Measurements from ENCODE around the gene XK.

GRCh38 chrX:37763400-37763799, 77.8 kb downstream of the XK start:
- TF ChIP-seq, protein P1, sequence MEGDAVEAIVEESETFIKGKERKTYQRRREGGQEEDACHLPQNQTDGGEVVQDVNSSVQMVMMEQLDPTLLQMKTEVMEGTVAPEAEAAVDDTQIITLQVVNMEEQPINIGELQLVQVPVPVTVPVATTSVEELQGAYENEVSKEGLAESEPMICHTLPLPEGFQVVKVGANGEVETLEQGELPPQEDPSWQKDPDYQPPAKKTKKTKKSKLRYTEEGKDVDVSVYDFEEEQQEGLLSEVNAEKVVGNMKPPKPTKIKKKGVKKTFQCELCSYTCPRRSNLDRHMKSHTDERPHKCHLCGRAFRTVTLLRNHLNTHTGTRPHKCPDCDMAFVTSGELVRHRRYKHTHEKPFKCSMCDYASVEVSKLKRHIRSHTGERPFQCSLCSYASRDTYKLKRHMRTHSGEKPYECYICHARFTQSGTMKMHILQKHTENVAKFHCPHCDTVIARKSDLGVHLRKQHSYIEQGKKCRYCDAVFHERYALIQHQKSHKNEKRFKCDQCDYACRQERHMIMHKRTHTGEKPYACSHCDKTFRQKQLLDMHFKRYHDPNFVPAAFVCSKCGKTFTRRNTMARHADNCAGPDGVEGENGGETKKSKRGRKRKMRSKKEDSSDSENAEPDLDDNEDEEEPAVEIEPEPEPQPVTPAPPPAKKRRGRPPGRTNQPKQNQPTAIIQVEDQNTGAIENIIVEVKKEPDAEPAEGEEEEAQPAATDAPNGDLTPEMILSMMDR (conservative IDR thresholded peaks at IDR 0.05; ENCODE audit: low read depth, low read length): no peak
- TF ChIP-seq, protein P2, sequence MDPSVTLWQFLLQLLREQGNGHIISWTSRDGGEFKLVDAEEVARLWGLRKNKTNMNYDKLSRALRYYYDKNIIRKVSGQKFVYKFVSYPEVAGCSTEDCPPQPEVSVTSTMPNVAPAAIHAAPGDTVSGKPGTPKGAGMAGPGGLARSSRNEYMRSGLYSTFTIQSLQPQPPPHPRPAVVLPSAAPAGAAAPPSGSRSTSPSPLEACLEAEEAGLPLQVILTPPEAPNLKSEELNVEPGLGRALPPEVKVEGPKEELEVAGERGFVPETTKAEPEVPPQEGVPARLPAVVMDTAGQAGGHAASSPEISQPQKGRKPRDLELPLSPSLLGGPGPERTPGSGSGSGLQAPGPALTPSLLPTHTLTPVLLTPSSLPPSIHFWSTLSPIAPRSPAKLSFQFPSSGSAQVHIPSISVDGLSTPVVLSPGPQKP (IDR thresholded peaks at IDR 0.05; ENCODE audit: borderline replicate concordance, low read depth, low read length): no peak
- TF ChIP-seq RCOR1 (IDR thresholded peaks at IDR 0.05; ENCODE audit: insufficient replicate concordance, low read length) (no peak), CHD1 (IDR thresholded peaks at IDR 0.05; ENCODE audit: low read depth, low read length) (no peak), FOS (IDR thresholded peaks at IDR 0.05; ENCODE audit: low read depth, low read length) (no peak), POLR2A (IDR thresholded peaks at IDR 0.05; ENCODE audit: low read depth, low read length) (no peak), RAD21 (IDR thresholded peaks at IDR 0.05; ENCODE audit: low read length) (no peak), SMC3 (IDR thresholded peaks at IDR 0.05; ENCODE audit: low read depth, low read length) (no peak)
- TF ChIP-seq, protein P3, sequence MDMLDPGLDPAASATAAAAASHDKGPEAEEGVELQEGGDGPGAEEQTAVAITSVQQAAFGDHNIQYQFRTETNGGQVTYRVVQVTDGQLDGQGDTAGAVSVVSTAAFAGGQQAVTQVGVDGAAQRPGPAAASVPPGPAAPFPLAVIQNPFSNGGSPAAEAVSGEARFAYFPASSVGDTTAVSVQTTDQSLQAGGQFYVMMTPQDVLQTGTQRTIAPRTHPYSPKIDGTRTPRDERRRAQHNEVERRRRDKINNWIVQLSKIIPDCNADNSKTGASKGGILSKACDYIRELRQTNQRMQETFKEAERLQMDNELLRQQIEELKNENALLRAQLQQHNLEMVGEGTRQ (IDR thresholded peaks at IDR 0.05; ENCODE audit: low read depth, low read length): no peak
